GM20000 (cell line): ENCODE results near the gene STX11.

Experiments used
- DNase-seq: peaks from one replicate; pipeline ENCODE4 v3.0.0; 2012; ENCODE audit warnings: low spot score
- CTCF ChIP-seq: IDR thresholded peaks from 2 replicates; pipeline ENCODE4 v1.5.1; 2012; ENCODE audit warnings: mild to moderate bottlenecking, control low read depth; ENCODE audit errors: extremely low read depth, missing control alignments

The STX11 gene

DNA sequence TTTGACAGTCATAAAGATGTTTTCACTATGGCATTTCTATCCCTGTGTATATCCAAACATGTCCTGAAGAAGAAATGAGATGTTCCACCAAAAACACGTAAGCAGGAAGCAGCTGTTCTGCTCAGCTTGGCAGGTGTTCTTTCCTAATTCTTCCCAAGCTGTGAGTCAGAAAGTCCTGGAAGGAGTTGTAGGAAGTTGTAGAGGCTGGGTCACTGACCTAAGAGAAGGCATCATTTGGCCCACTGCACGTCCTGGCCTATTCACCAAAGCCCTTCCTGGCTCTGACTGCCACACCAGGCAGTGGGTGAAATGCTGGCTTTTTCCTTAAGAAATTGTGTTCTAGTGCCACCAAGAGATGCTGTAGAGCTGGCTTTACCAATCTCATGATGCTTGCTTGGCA is 40.3 kb downstream of the STX11 start:
- no peak for TF ChIP-seq CTCF
- no peak for DNase-seq

GRCh38 chr6:144193181-144193580 is 42.9 kb downstream of the STX11 start:
- no peak for DNase-seq
- TF ChIP-seq CTCF: no peak

DNA sequence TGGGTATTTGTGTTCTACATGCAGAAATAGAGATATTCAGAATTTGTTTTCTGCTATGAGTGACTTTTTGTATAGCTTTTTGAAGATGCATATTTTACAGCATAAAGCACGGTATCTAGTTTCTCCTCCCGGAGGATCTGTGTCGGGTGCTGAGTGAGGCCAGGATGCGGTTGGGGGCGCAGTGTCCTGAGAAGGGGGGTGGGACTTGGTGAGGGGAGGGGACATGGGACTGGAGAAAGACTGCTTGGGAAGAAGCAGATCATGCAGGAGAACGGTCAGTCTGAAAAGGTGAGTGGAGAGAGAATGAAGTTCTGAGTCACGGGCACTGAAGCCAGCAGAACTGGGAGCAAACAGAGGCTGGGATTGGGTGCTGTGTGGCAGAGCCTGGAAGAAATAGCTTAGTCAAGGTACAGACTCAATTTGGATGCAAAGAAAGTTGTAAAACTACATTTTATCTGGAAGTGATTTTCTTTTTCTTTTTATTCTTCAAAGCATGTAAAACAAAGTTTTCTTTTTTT is 44.0 kb downstream of the STX11 start:
- no peak for DNase-seq
- TF ChIP-seq CTCF: no peak

DNA sequence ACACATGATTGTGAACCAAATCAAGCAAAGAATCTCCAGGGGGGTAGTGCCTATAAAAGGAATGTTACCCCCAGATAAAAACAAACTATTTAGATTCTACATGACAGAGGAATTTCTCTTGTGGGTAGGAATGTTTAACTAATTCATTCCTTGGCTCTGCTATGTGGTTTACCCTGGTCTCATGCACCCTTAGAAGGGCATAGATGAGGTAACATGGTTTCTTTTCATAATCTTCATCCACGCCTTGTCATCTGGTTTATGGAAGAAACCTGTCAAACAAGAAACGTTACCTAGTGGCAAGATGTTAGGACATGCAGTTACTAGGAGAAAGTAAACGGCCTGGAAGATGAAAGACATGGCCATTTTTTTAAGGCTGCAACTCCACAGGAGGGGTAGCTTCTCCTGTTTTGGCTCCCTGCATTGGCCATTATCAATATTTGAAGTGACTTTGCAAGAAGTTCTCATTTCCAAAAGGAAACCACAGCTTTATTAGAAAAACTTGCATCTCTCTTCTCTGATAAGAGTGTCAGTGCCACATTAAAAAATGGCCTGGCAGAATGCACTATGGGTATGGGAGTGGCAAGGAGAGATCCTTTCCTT is 45.5 kb downstream of the STX11 start:
- DNase-seq: no peak
- no peak for TF ChIP-seq CTCF

DNA sequence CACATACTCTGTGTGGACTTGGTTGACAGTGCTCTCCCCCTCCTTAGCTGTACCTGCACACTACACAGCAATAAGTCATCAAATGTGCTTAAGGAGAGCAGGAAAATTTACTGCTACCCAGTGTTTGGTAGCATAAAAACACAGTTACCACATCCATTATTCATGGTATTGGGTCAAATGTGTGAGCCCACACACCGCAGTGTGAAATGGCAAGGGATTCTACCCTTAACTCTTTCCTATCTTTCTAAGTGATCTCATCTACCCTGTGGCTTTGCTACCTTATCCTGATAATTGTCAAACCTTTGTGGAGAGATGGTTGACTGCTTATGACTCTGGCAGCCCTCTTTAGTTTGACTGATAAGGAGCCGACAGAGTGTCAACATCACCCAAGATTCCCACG is 47.6 kb downstream of the STX11 start:
- TF ChIP-seq CTCF: no peak
- DNase-seq: no peak

DNA sequence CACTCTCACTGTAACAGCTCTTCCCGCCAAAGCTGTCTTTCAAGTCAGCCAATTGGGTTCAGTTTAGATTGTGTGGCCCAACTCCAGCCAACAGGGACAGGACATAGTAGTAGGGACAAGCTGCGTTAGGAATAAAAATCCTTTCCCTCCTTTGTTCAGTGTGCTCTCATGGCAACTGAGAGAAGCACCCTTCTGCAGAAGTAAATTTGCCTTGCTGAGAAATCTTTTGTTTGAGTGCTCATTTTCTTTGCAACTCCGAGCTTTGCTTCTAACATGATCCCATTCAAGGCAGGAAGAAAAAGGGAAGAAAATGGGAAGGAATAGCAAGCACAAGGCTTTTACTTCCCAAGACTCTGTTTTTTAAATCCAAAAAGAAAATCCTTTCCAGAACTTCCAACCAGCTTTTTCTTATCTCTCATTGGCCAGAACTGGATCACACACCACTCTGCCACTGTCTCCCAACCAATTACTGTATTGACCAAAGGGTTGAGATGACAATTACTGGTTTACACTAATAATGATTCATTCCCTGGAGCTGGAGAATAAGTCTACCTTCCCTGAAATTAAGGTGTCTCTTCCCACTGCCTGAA is 52.7 kb downstream of the STX11 start:
- no peak for DNase-seq
- TF ChIP-seq CTCF: no peak

DNA sequence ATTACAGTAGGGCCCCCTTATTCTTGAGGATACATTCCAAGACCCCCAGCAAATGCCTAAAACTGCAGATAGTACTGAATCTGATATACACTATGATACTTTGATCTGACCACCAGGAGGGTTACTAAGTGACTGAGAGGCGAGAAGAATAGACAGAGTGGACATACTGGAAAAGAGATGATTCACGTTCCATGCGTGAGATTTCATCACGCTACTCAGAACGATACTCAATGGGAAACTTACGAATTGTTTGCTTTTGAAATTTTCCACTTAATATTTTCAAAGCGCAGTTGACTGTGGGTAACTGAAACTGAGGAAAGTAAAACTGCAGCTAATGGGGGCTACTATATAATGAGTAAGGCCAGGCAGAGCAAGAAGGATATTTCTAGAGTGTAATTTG is 60.8 kb downstream of the STX11 start:
- no peak for DNase-seq
- no peak for TF ChIP-seq CTCF
